NCI-H146 treated with DMSO at 0.1 percent for 48 hours (cell line): Measurements from ENCODE around the gene CNOT1.
A peak's percentile ranks its signal among the peaks of the same experiment; 100 is the strongest.
"Not testable (repeated sequence)": the region's sequence is repeated elsewhere in the genome, so short reads cannot be mapped to it uniquely, and the experiment has no call there.

ENCODE experiments used
- DNase-seq: peaks from one replicate; lab custom pipeline; 2025; ENCODE audit not compliant: unreplicated experiment; lab: John Stamatoyannopoulos, UW

Gene CNOT1

GRCh38 chr16:58503863-58504688, 125.5 kb downstream of the CNOT1 start:
- no peak for DNase-seq

GRCh38 chr16:58503166-58503862, 126.3 kb downstream of the CNOT1 start:
- no peak for DNase-seq

DNA sequence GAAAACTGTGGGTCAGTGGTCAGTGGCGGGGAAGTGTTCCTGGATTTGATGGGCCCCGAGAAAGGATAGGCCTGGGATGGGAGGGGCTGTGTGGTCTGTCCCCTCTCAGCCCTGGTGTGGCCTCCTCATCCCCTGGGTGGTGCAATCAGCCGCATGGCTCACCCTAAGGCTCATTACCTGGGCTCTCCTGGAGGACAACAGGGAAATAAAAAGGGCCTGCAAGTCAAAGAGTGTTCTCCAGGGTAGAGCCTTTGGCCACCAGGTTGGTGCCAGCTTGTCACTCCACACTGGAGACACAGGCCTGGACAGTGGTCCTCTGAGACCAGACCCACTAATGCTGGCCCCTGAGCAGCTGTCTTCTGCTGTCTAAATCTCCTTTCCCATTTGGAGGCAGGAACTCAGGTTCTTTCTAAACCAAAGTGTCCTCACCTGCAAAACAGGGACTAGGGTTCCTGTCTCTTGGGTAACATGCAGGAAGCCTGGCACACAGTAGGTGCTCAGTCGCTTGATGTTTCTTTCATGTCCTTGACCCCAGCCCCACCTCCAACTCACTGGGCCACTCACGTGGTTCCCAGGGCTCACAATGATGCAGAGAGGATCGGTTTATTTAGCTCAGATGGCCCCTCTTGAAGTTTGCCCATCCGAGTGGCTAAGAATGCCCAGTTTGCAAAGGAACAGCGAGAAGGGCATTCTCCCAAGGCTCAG, 127.3 kb downstream of the CNOT1 start:
- DNase-seq, result no peak

- DNase-seq, result peak; percentile 9
These were observed 128.1 kb downstream of the CNOT1 start for GRCh38 chr16:58501242-58502131.

GRCh38 chr16:58500430-58501241, 129.0 kb downstream of the CNOT1 start:
- no peak for DNase-seq

- peak; percentile 70 for DNase-seq
These were observed 129.8 kb downstream of the CNOT1 start, which contains the start of gene NDRG4 for GRCh38 chr16:58499615-58500351. Gene NDRG4 (plus strand): TSS chr16:58500143. CDS start chr16:58500249, 106 bp downstream.

- no peak for DNase-seq
These were observed 130.5 kb downstream of the CNOT1 start for GRCh38 chr16:58499092-58499511.

- no peak for DNase-seq
These were observed 131.1 kb downstream of the CNOT1 start for GRCh38 chr16:58498341-58499091.

- DNase-seq, result no peak
These were observed 131.7 kb downstream of the CNOT1 start for GRCh38 chr16:58497935-58498334.

- DNase-seq, result no peak
These were observed 132.2 kb downstream of the CNOT1 start for GRCh38 chr16:58497468-58497867.

GRCh38 chr16:58495521-58496331, 133.9 kb downstream of the CNOT1 start:
- DNase-seq, result no peak

GRCh38 chr16:58494981-58495520, 134.6 kb downstream of the CNOT1 start:
- peak; percentile 73 for DNase-seq

- DNase-seq, result no peak
These were observed 135.7 kb downstream of the CNOT1 start for GRCh38 chr16:58493756-58494431.

DNA sequence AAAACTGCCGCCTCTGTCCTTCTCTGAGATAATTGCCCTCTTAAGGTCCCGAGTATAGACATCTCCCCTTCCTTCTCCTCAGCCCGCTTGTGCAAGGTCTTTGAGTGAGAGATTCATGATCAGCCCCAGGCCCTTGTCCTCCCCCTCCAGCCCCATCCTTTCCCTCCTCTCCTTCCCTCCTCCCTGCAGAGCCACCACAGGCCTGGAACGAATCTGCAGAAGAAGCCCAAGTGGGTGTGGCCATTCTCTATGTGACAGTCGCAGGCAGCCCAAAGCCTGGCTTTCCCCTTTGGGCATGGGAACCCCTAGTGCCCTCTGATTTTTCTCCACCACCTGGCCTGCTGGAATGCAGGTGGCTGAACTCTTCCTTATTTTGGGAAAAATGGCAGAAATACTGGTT, 136.9 kb downstream of the CNOT1 start:
- no peak for DNase-seq

DNA sequence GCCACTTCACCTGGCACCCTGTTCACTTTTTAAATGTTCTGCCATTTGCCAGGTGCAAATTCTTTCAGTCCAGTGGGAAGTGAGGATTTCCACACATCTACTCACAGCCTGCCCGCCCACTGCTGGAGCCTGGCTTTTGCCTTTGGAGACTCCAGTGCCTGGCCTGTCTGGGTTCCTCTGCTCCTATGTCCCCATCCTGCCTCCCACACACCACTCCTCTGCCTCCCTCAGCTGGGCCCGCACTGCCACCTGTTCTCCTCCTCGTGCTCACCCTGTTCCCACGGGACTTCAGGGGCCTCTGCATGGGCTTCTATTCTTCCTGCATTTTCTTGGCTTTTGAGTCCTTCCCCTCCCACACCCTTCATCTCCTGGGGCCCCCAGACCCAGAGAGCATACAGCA, 137.6 kb downstream of the CNOT1 start:
- DNase-seq, result no peak

DNA sequence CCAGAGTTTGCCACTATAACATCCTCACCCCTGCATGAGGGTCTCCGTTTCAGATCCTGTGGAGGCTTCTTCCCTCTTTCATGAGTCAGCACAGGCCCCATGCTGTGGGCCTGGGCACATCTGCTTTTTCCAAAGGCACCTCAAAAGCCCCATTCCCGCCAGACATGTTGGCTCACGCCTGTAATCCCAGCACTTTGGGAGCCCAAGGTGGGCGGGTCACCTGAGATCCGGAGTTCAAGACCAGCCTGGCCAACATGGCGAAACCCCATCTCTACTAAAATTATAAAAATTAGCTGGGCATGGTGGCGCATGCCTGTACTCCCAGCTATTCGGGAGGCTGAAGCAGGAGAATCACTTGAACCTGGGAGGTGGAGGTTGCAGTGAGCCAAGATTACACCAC, 139.1 kb downstream of the CNOT1 start:
- DNase-seq, result not testable (repeated sequence)

DNA sequence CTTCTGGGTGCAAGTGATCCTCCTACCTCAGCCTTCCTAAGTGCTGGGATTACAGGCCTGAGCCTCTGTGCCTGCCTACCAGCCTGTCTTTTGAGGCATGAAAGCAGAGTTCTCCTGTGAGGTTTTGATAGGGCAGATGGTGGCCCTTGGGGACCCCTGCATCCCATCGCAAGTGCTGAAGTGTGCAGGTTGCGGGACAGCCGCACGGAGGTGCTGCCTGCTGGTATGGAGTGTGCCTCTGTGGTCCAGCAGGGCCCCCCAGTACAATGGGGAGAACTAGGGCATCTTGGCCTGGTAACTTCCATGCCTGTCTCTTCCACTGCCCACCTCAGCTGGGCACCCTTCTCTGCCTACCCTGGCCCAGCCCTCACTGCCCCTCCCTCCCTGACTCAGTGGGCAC, 139.6 kb downstream of the CNOT1 start:
- no peak for DNase-seq
